H1 (cell line): Measurements from ENCODE around the gene ZNF536.

ENCODE experiments used
- CEBPB ChIP-seq: IDR thresholded peaks from 2 replicates; pipeline ENCODE4 v1.6.1; 2012; ENCODE audit warnings: low read depth, low read length
- CTCF ChIP-seq, 3 experiments: IDR thresholded peaks; 1 replicate in 2 of 3; 2 replicates in 1 of 3; pipeline versions ENCODE4 v1.5.1 to v1.6.1; 2011; ENCODE audit warnings: low read length in 3 of 3, mild to moderate bottlenecking in 3 of 3, inconsistent platforms in 2 of 3, low read depth in 1 of 3, moderate library complexity in 1 of 3; ENCODE audit not compliant: insufficient read depth in 1 of 3; ENCODE audit errors: control extremely low read depth in 1 of 3
- EP300 ChIP-seq, 2 experiments: IDR thresholded peaks; 1 replicate in 1 of 2; 2 replicates in 1 of 2; pipeline ENCODE4 v1.6.1; 2011 to 2012; ENCODE audit warnings: low read depth in 2 of 2, low read length in 2 of 2, mild to moderate bottlenecking in 2 of 2, borderline replicate concordance in 1 of 2, inconsistent platforms in 1 of 2, moderate library complexity in 1 of 2
- EZH2 ChIP-seq: fragments of 200-600 bp; sonication (generic); IDR thresholded peaks from 2 replicates; pipeline ENCODE4 v1.7.1; 2012; ENCODE audit warnings: low read depth, mild to moderate bottlenecking, moderate library complexity, low read length, inconsistent platforms; ENCODE audit not compliant: severe bottlenecking
- GABPA ChIP-seq: IDR thresholded peaks from 2 replicates; pipeline ENCODE4 v1.6.1; 2011; ENCODE audit warnings: mild to moderate bottlenecking, low read length, moderate library complexity, borderline replicate concordance; ENCODE audit not compliant: insufficient read depth
- JUN ChIP-seq: IDR thresholded peaks from 2 replicates; pipeline ENCODE4 v1.6.1; 2011; ENCODE audit warnings: low read depth, mild to moderate bottlenecking, improper control_type of control experiment, low read length
- POLR2A ChIP-seq, 2 experiments: IDR thresholded peaks; 1 replicate in 1 of 2; 2 replicates in 1 of 2; pipeline ENCODE4 v1.6.1; 2011; ENCODE audit warnings: low read depth in 2 of 2, low read length in 2 of 2, mild to moderate bottlenecking in 2 of 2; ENCODE audit errors: control extremely low read depth in 1 of 2
- POLR2AphosphoS5 ChIP-seq: IDR thresholded peaks from 2 replicates; pipeline ENCODE4 v1.6.1; 2011; ENCODE audit warnings: low read depth, low read length
- TAF7 ChIP-seq: optimal IDR thresholded peaks from 2 replicates; pipeline ENCODE3; 2011; ENCODE audit warnings: low read depth, mild to moderate bottlenecking, inconsistent platforms, low read length, moderate library complexity, borderline replicate concordance
- TBP ChIP-seq: IDR thresholded peaks from 2 replicates; pipeline ENCODE4 v1.6.1; 2011; ENCODE audit warnings: low read depth, low read length, improper control_type of control experiment
- YY1 ChIP-seq: IDR thresholded peaks from 2 replicates; pipeline ENCODE4 v1.6.1; 2011; ENCODE audit warnings: low read depth, mild to moderate bottlenecking, low read length
- TF ChIP-seq, protein P1 (sequence below): IDR thresholded peaks from 2 replicates; pipeline ENCODE4 v1.6.1; 2012; ENCODE audit warnings: low read length, inconsistent platforms
- TF ChIP-seq, protein P2 (sequence below): IDR thresholded peaks from 2 replicates; pipeline ENCODE4 v1.6.1; 2012; ENCODE audit warnings: inconsistent platforms

GRCh38 chr19:30334841-30335240 is 37.3 kb upstream of the ZNF536 start:
- TF ChIP-seq EP300 (IDR thresholded peaks at IDR 0.05; ENCODE audit: borderline replicate concordance in 1 of 2, low read depth in 2 of 2, low read length in 2 of 2), result no peak
- TF ChIP-seq CTCF (IDR thresholded peaks at IDR 0.05; ENCODE audit: control extremely low read depth in 1 of 3, insufficient read depth in 1 of 3, low read depth in 1 of 3, low read length in 3 of 3), result no peak
- TF ChIP-seq, protein P1, sequence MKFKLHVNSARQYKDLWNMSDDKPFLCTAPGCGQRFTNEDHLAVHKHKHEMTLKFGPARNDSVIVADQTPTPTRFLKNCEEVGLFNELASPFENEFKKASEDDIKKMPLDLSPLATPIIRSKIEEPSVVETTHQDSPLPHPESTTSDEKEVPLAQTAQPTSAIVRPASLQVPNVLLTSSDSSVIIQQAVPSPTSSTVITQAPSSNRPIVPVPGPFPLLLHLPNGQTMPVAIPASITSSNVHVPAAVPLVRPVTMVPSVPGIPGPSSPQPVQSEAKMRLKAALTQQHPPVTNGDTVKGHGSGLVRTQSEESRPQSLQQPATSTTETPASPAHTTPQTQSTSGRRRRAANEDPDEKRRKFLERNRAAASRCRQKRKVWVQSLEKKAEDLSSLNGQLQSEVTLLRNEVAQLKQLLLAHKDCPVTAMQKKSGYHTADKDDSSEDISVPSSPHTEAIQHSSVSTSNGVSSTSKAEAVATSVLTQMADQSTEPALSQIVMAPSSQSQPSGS, result no peak
- TF ChIP-seq TAF7, result no peak
- no peak for TF ChIP-seq POLR2A (IDR thresholded peaks at IDR 0.05; ENCODE audit: control extremely low read depth in 1 of 2, low read depth in 2 of 2, low read length in 2 of 2)
- TF ChIP-seq TBP, result no peak
- TF ChIP-seq JUN, result no peak
- no peak for TF ChIP-seq EZH2
- no peak for TF ChIP-seq YY1
- TF ChIP-seq CEBPB, result no peak
- TF ChIP-seq, protein P2, sequence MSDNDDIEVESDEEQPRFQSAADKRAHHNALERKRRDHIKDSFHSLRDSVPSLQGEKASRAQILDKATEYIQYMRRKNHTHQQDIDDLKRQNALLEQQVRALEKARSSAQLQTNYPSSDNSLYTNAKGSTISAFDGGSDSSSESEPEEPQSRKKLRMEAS, result no peak
- no peak for TF ChIP-seq POLR2AphosphoS5
- no peak for TF ChIP-seq GABPA
